Measurements from ENCODE around the gene FAR1. TPM values are rescaled to one million over a fixed set of nuclear protein-coding genes. Genes with fewer than 3 reads are reported as not detected.

FAR1 gene
- total RNA-seq, 3 donors from 2014 or later = 46.5 to 52.4 (median 49.5) TPM

- H3K36me3 Mint-ChIP-seq (ENCODE audit: insufficient read depth) = peaks cover 8% of the 10 kb centered on the region
- DNase-seq (no peak), ATAC-seq (no peak)
- no peaks in the 10 kb centered on the region for H3K27me3 Mint-ChIP-seq (ENCODE audit: low read depth)
- no peaks in the 10 kb centered on the region for H3K9me3 Mint-ChIP-seq
- H3K4me1 Mint-ChIP-seq (ENCODE audit: low read depth) = peaks cover 47% of the 10 kb centered on the region
- no peak overlapping the region for H3K4me3 Mint-ChIP-seq
Observed at GRCh38 chr11:13681446-13681845, 13.0 kb downstream of the FAR1 start.

DNA sequence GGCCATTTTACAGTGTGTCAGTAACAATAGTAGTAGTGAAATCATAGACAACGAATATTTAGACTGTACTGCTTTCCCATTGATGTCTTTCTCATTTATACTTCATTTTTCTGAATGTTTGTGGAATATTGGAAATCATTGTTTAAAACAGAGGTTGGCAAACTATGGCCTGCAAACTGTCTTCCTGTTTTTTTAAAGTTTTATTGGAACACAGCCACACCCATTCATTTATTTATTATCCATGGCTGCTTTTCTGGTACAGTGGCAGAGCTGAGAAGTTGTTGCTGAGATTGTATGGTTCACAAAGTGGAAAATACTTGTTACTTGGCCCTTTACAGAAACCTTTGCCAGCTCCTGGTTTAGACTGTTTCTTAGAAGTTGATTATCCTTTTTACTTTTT is 13.7 kb downstream of the FAR1 start:
- no peak for DNase-seq
- no peaks in the 10 kb centered on the region for H3K27me3 Mint-ChIP-seq (ENCODE audit: low read depth)
- ATAC-seq = no peak
- H3K9me3 Mint-ChIP-seq = no peaks in the 10 kb centered on the region
- H3K4me3 Mint-ChIP-seq = no peak overlapping the region
- peaks cover 43% of the 10 kb centered on the region for H3K4me1 Mint-ChIP-seq (ENCODE audit: low read depth)
- peaks cover 8% of the 10 kb centered on the region for H3K36me3 Mint-ChIP-seq (ENCODE audit: insufficient read depth)

DNA sequence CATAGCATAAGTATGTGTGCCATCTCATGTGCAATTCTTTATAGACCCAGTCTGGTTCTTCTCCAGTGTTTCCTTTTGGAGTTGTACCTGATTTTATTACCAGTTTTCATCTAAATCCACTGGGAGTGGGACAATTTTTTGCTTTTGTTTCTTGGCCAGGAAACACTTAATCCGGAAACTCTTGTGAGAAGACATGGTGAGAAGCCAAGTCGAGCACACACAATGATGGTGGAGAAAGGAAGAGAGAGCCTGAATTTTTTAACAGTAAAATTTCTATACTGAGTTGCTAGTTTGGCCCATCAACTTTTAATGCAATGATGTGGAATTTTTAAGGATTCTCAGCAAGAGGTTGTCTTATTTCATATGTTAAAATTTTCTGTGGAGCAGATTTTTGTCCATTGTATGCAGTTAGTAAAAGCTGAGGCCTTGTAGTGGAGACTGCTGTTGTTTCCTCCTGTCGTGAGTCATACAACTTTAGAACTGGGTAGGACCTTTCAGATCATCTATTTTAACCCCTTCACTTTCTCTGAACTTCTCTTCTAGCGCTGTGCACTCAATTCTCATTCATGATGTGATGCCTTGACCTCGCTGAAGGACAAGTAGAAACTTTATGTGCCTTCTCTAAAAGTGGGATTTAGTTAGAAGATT is 17.1 kb downstream of the FAR1 start:
- Mint-ChIP-seq H3K4me1 (ENCODE audit: low read depth) (peaks cover 26% of the 10 kb centered on the region), H3K9me3 (no peaks in the 10 kb centered on the region), H3K36me3 (ENCODE audit: insufficient read depth) (peaks cover 16% of the 10 kb centered on the region), H3K27me3 (ENCODE audit: low read depth) (no peaks in the 10 kb centered on the region), H3K4me3 (no peak overlapping the region)
- ATAC-seq (no peak), DNase-seq (no peak)

GRCh38 chr11:13686776-13687175 is 18.3 kb downstream of the FAR1 start:
- no peak for ATAC-seq
- H3K36me3 Mint-ChIP-seq (ENCODE audit: insufficient read depth) = peaks cover 24% of the 10 kb centered on the region
- H3K9me3 Mint-ChIP-seq = no peaks in the 10 kb centered on the region
- no peak for DNase-seq
- H3K4me3 Mint-ChIP-seq = no peak overlapping the region
- H3K27me3 Mint-ChIP-seq (ENCODE audit: low read depth) = no peaks in the 10 kb centered on the region
- peaks cover 17% of the 10 kb centered on the region for H3K4me1 Mint-ChIP-seq (ENCODE audit: low read depth)

GRCh38 chr11:13687271-13687670 is 18.8 kb downstream of the FAR1 start:
- Mint-ChIP-seq H3K27me3 (ENCODE audit: low read depth) (no peaks in the 10 kb centered on the region), H3K36me3 (ENCODE audit: insufficient read depth) (peaks cover 24% of the 10 kb centered on the region), H3K9me3 (no peaks in the 10 kb centered on the region), H3K4me1 (ENCODE audit: low read depth) (peaks cover 15% of the 10 kb centered on the region), H3K4me3 (no peak overlapping the region)
- ATAC-seq (no peak), DNase-seq (no peak)

DNA sequence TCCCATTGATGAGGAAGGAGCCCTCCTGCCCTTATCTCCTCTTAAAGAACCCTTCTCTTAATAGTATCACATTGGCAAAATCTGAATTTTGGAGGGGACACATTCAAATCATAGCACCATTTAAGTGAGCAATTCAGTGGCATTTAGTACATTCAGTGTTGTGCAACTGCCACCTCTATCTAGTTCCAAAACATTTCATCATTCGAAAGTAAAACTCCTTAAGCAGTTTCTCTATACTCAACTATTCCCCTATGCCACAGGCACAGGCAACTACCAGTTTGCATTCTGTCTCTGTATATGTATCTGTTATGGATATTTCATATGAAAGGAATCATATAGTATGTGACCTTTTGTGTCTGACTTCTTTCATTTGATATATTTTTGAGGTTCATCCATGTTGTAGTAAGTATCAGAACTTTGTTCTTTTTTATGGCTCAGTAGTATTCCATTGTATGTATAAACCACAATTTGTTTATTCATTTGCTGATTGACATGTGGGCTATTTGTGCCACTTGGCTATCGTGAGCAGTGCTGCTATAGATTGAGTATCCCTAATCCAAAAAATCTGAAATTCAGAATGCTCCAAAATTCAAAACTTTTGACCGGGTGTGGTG is 22.9 kb downstream of the FAR1 start:
- Mint-ChIP-seq H3K9me3 (no peaks in the 10 kb centered on the region), H3K4me3 (no peak overlapping the region), H3K27me3 (ENCODE audit: low read depth) (no peaks in the 10 kb centered on the region), H3K36me3 (ENCODE audit: insufficient read depth) (peaks cover 38% of the 10 kb centered on the region), H3K4me1 (ENCODE audit: low read depth) (peaks cover 8% of the 10 kb centered on the region)
- no peak for ATAC-seq
- no peak for DNase-seq

DNA sequence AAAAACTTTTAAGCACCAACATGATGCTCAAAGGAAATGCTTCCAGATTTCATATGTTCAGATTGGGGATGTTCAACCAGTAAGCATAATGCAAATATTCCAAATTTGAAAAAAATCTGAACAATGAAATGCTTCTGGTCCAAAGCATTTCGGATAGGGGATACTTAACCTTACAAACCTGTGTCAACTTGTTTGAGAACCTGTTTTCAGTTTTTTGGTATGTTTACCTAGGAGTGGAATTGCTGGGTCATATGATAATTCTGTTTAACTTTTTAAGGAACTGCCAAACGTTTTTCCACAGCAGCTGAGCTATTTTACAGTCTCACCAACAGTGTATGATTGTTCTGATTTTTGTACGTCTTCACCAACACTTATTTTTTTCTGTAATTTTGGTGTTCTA is 23.7 kb downstream of the FAR1 start:
- no peaks in the 10 kb centered on the region for H3K27me3 Mint-ChIP-seq (ENCODE audit: low read depth)
- peaks cover 38% of the 10 kb centered on the region for H3K36me3 Mint-ChIP-seq (ENCODE audit: insufficient read depth)
- H3K9me3 Mint-ChIP-seq = no peaks in the 10 kb centered on the region
- no peak overlapping the region for H3K4me3 Mint-ChIP-seq
- peaks cover 8% of the 10 kb centered on the region for H3K4me1 Mint-ChIP-seq (ENCODE audit: low read depth)
- DNase-seq = no peak
- ATAC-seq = no peak

- H3K9me3 Mint-ChIP-seq = no peaks in the 10 kb centered on the region
- peaks cover 52% of the 10 kb centered on the region for H3K36me3 Mint-ChIP-seq (ENCODE audit: insufficient read depth)
- DNase-seq = no peak
- H3K4me1 Mint-ChIP-seq (ENCODE audit: low read depth) = peaks cover 8% of the 10 kb centered on the region
- ATAC-seq = no peak
- no peak overlapping the region for H3K4me3 Mint-ChIP-seq
- H3K27me3 Mint-ChIP-seq (ENCODE audit: low read depth) = no peaks in the 10 kb centered on the region
Observed at GRCh38 chr11:13694115-13694514, 25.6 kb downstream of the FAR1 start.

- no peaks in the 10 kb centered on the region for H3K9me3 Mint-ChIP-seq
- H3K4me1 Mint-ChIP-seq (ENCODE audit: low read depth) = peaks cover 6% of the 10 kb centered on the region
- H3K4me3 Mint-ChIP-seq = no peak overlapping the region
- ATAC-seq (no peak), DNase-seq (no peak)
- no peaks in the 10 kb centered on the region for H3K27me3 Mint-ChIP-seq (ENCODE audit: low read depth)
- H3K36me3 Mint-ChIP-seq (ENCODE audit: insufficient read depth) = peaks cover 47% of the 10 kb centered on the region
Observed at GRCh38 chr11:13695886-13696285, 27.4 kb downstream of the FAR1 start.

GRCh38 chr11:13697710-13698109 is 29.2 kb downstream of the FAR1 start:
- no peak for ATAC-seq
- Mint-ChIP-seq H3K9me3 (no peaks in the 10 kb centered on the region), H3K4me1 (ENCODE audit: low read depth) (peaks cover 6% of the 10 kb centered on the region), H3K27me3 (ENCODE audit: low read depth) (no peaks in the 10 kb centered on the region), H3K4me3 (no peak overlapping the region), H3K36me3 (ENCODE audit: insufficient read depth) (peaks cover 46% of the 10 kb centered on the region)
- no peak for DNase-seq

DNA sequence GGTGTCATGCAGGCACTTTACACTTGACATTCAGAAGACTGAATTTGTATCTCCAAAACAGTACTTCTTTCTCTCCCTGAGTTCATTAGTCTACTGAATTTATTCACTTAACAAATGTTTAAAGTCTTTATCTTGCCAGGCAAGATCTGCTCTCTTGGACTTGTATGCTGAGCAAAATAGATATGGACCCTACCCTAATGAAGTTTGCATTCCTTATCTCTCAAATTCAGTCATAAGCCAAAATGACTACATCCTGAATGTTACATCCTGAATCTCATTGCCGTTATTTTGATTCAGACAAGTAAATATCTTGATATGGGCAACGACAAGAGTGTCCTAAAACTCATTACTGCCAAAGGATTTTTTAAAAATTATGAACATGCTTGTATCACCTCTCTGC is 29.7 kb downstream of the FAR1 start:
- ATAC-seq = no peak
- Mint-ChIP-seq H3K4me3 (no peak overlapping the region), H3K36me3 (ENCODE audit: insufficient read depth) (peaks cover 50% of the 10 kb centered on the region), H3K27me3 (ENCODE audit: low read depth) (no peaks in the 10 kb centered on the region), H3K9me3 (no peaks in the 10 kb centered on the region), H3K4me1 (ENCODE audit: low read depth) (peaks cover 5% of the 10 kb centered on the region)
- no peak for DNase-seq

- ATAC-seq (no peak), DNase-seq (no peak)
- H3K27me3 Mint-ChIP-seq (ENCODE audit: low read depth) = no peaks in the 10 kb centered on the region
- H3K4me3 Mint-ChIP-seq = no peak overlapping the region
- peaks cover 52% of the 10 kb centered on the region for H3K36me3 Mint-ChIP-seq (ENCODE audit: insufficient read depth)
- H3K9me3 Mint-ChIP-seq = no peaks in the 10 kb centered on the region
- no peaks in the 10 kb centered on the region for H3K4me1 Mint-ChIP-seq (ENCODE audit: low read depth)
Observed at GRCh38 chr11:13699041-13699440, 30.6 kb downstream of the FAR1 start.

GRCh38 chr11:13699870-13700269 is 31.4 kb downstream of the FAR1 start:
- Mint-ChIP-seq H3K9me3 (no peaks in the 10 kb centered on the region), H3K4me3 (no peak overlapping the region), H3K27me3 (ENCODE audit: low read depth) (no peaks in the 10 kb centered on the region), H3K36me3 (ENCODE audit: insufficient read depth) (peaks cover 51% of the 10 kb centered on the region), H3K4me1 (ENCODE audit: low read depth) (no peaks in the 10 kb centered on the region)
- DNase-seq (no peak), ATAC-seq (no peak)

- H3K4me1 Mint-ChIP-seq (ENCODE audit: low read depth) = no peaks in the 10 kb centered on the region
Observed at GRCh38 chr11:13701506-13701905, 33.0 kb downstream of the FAR1 start.

DNA sequence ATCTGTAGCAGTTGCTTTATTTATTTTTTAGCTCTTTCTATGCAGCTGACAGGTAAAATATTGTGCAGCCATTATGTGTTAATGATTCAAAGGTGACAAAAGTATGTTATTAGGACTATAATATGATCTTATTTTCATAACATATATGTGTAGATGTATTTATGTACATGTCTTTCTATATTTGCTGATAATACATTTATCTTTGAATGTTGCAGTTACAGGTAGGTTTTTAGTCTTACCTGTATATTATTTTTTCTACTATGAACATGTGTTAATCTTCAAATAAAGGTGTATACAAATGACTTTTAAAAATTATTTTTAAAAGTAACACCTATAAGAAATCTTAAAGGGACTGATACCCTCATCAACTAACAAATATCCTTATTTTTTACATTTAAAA is 33.6 kb downstream of the FAR1 start:
- H3K4me1 Mint-ChIP-seq (ENCODE audit: low read depth) = no peaks in the 10 kb centered on the region
- H3K27me3 Mint-ChIP-seq (ENCODE audit: low read depth) = no peaks in the 10 kb centered on the region
- ATAC-seq = no peak
- no peak overlapping the region for H3K4me3 Mint-ChIP-seq
- peaks cover 44% of the 10 kb centered on the region for H3K36me3 Mint-ChIP-seq (ENCODE audit: insufficient read depth)
- H3K9me3 Mint-ChIP-seq = no peaks in the 10 kb centered on the region
- no peak for DNase-seq

More at GRCh38 chr11:13701506-13701905, 33.0 kb downstream of the FAR1 start:
- Mint-ChIP-seq H3K36me3 (ENCODE audit: insufficient read depth) (peaks cover 44% of the 10 kb centered on the region), H3K4me3 (no peak overlapping the region), H3K27me3 (ENCODE audit: low read depth) (no peaks in the 10 kb centered on the region), H3K9me3 (no peaks in the 10 kb centered on the region)
- ATAC-seq = no peak
- DNase-seq = no peak

All from activated T-cell treated with anti-CD3 and anti-CD28 coated beads, Interleukin-2, amount 50 U/mL, for 4 hours (primary cell).